ENCODE measurements around the gene TMPRSS4.

Gene TMPRSS4

GRCh38 chr11:118155776-118156530, 79.1 kb downstream of the TMPRSS4 start:
- Histone ChIP-seq H3K27me3 (ENCODE audit: insufficient read depth, low read length) (no peaks in the 10 kb centered on the region), H4K20me1 (ENCODE audit: insufficient read depth, low read length) (no peaks in the 10 kb centered on the region), H3K4me3 (ENCODE audit: low read depth, low read length, poor library complexity, severe bottlenecking) (no peak overlapping the region), H3K4me1 (ENCODE audit: insufficient read depth, low read length, severe bottlenecking) (no peaks in the 10 kb centered on the region), H2AFZ (ENCODE audit: low read length) (no peak overlapping the region), H3K9ac (ENCODE audit: low read length) (no peak overlapping the region), H3K9me3 (ENCODE audit: low read length) (no peaks in the 10 kb centered on the region), H3K9me2 (ENCODE audit: low read depth, low read length) (no peaks in the 10 kb centered on the region), H3K4me2 (ENCODE audit: low read length) (no peak overlapping the region), H3K79me2 (ENCODE audit: insufficient read depth, low read length) (no peaks in the 10 kb centered on the region), H3K27ac (ENCODE audit: low read depth, low read length, poor library complexity, severe bottlenecking) (no peak overlapping the region), H3K36me3 (ENCODE audit: insufficient read depth, low read length) (no peaks in the 10 kb centered on the region), H3F3A (ENCODE audit: insufficient read depth, low read length) (no peaks in the 10 kb centered on the region)
- TF ChIP-seq, protein P1, sequence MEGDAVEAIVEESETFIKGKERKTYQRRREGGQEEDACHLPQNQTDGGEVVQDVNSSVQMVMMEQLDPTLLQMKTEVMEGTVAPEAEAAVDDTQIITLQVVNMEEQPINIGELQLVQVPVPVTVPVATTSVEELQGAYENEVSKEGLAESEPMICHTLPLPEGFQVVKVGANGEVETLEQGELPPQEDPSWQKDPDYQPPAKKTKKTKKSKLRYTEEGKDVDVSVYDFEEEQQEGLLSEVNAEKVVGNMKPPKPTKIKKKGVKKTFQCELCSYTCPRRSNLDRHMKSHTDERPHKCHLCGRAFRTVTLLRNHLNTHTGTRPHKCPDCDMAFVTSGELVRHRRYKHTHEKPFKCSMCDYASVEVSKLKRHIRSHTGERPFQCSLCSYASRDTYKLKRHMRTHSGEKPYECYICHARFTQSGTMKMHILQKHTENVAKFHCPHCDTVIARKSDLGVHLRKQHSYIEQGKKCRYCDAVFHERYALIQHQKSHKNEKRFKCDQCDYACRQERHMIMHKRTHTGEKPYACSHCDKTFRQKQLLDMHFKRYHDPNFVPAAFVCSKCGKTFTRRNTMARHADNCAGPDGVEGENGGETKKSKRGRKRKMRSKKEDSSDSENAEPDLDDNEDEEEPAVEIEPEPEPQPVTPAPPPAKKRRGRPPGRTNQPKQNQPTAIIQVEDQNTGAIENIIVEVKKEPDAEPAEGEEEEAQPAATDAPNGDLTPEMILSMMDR (IDR thresholded peaks at IDR 0.05; ENCODE audit: low read length) = no peak
- no peak for TF ChIP-seq EZH2 (IDR thresholded peaks at IDR 0.05; ENCODE audit: borderline replicate concordance, low read length)

GRCh38 chr11:118156531-118157185, 79.8 kb downstream of the TMPRSS4 start:
- Histone ChIP-seq H3K9me3 (ENCODE audit: low read length) (no peaks in the 10 kb centered on the region), H4K20me1 (ENCODE audit: insufficient read depth, low read length) (no peaks in the 10 kb centered on the region), H3K4me1 (ENCODE audit: insufficient read depth, low read length, severe bottlenecking) (no peaks in the 10 kb centered on the region), H3K36me3 (ENCODE audit: insufficient read depth, low read length) (no peaks in the 10 kb centered on the region), H3K9ac (ENCODE audit: low read length) (no peak overlapping the region), H3K9me2 (ENCODE audit: low read depth, low read length) (no peaks in the 10 kb centered on the region), H3K27ac (ENCODE audit: low read depth, low read length, poor library complexity, severe bottlenecking) (no peak overlapping the region), H3K27me3 (ENCODE audit: insufficient read depth, low read length) (no peaks in the 10 kb centered on the region), H3F3A (ENCODE audit: insufficient read depth, low read length) (no peaks in the 10 kb centered on the region), H3K4me2 (ENCODE audit: low read length) (no peak overlapping the region), H2AFZ (ENCODE audit: low read length) (no peak overlapping the region), H3K4me3 (ENCODE audit: low read depth, low read length, poor library complexity, severe bottlenecking) (no peak overlapping the region), H3K79me2 (ENCODE audit: insufficient read depth, low read length) (no peaks in the 10 kb centered on the region)
- TF ChIP-seq EZH2 (IDR thresholded peaks at IDR 0.05; ENCODE audit: borderline replicate concordance, low read length) = no peak
- TF ChIP-seq, protein P1 (IDR thresholded peaks at IDR 0.05; ENCODE audit: low read length) = no peak

- H3K9ac ChIP-seq (ENCODE audit: low read length) = no peak overlapping the region
- no peaks in the 10 kb centered on the region for H3K36me3 ChIP-seq (ENCODE audit: insufficient read depth, low read length)
- no peaks in the 10 kb centered on the region for H4K20me1 ChIP-seq (ENCODE audit: insufficient read depth, low read length)
- H3K27ac ChIP-seq (ENCODE audit: low read depth, low read length, poor library complexity, severe bottlenecking) = no peak overlapping the region
- H3F3A ChIP-seq (ENCODE audit: insufficient read depth, low read length) = no peaks in the 10 kb centered on the region
- H3K4me1 ChIP-seq (ENCODE audit: insufficient read depth, low read length, severe bottlenecking) = no peaks in the 10 kb centered on the region
- no peaks in the 10 kb centered on the region for H3K27me3 ChIP-seq (ENCODE audit: insufficient read depth, low read length)
- H3K4me2 ChIP-seq (ENCODE audit: low read length) = no peak overlapping the region
- H3K4me3 ChIP-seq (ENCODE audit: low read depth, low read length, poor library complexity, severe bottlenecking) = no peak overlapping the region
- TF ChIP-seq, protein P1 (IDR thresholded peaks at IDR 0.05; ENCODE audit: low read length) = no peak
- no peak for TF ChIP-seq EZH2 (IDR thresholded peaks at IDR 0.05; ENCODE audit: borderline replicate concordance, low read length)
- no peaks in the 10 kb centered on the region for H3K9me2 ChIP-seq (ENCODE audit: low read depth, low read length)
- no peaks in the 10 kb centered on the region for H3K79me2 ChIP-seq (ENCODE audit: insufficient read depth, low read length)
- H2AFZ ChIP-seq (ENCODE audit: low read length) = no peak overlapping the region
- no peaks in the 10 kb centered on the region for H3K9me3 ChIP-seq (ENCODE audit: low read length)
Observed at GRCh38 chr11:118157186-118157895, 80.5 kb downstream of the TMPRSS4 start.
